GM15510 (cell line): ENCODE measurements around the gene TMEM204.

Experiments
- POLR2A ChIP-seq: IDR thresholded peaks from 3 replicates; pipeline ENCODE4 v1.6.1; 2011; ENCODE audit warnings: borderline replicate concordance; ENCODE audit not compliant: insufficient read length; ENCODE audit errors: extremely low read depth

Gene TMEM204

GRCh38 chr16:1495889-1496262 lies 37.6 kb upstream of the TMEM204 start:
- TF ChIP-seq POLR2A: no peak

GRCh38 chr16:1496464-1496863 lies 37.0 kb upstream of the TMEM204 start:
- TF ChIP-seq POLR2A: no peak

GRCh38 chr16:1497014-1497598 lies 36.4 kb upstream of the TMEM204 start:
- no peak for TF ChIP-seq POLR2A

- TF ChIP-seq POLR2A: no peak
Measured at GRCh38 chr16:1498899-1499676, 34.4 kb upstream of the TMEM204 start.

- TF ChIP-seq POLR2A: no peak
Measured at GRCh38 chr16:1499756-1500464, 33.6 kb upstream of the TMEM204 start.

- TF ChIP-seq POLR2A: no peak
Measured at GRCh38 chr16:1500465-1501150, 32.9 kb upstream of the TMEM204 start.

- TF ChIP-seq POLR2A: no peak
Measured at GRCh38 chr16:1501630-1502029, 31.8 kb upstream of the TMEM204 start.

- no peak for TF ChIP-seq POLR2A
Measured at GRCh38 chr16:1502092-1503004, 31.1 kb upstream of the TMEM204 start.

- TF ChIP-seq POLR2A: no peak
Measured at GRCh38 chr16:1503110-1503955, 30.1 kb upstream of the TMEM204 start.

GRCh38 chr16:1505073-1505844 lies 28.2 kb upstream of the TMEM204 start:
- no peak for TF ChIP-seq POLR2A

- no peak for TF ChIP-seq POLR2A
Measured at GRCh38 chr16:1505912-1506311, 27.6 kb upstream of the TMEM204 start.

GRCh38 chr16:1506494-1507213 lies 26.8 kb upstream of the TMEM204 start:
- no peak for TF ChIP-seq POLR2A
